MM.1S (cell line): ENCODE data around the gene SHC4.

Source experiments
- DNase-seq: peaks from one replicate; pipeline ENCODE4 v3.0.0-alpha.2; 2015
- H2AFZ ChIP-seq: fragments of 300-600 bp; sonication (generic); 2 replicates; pipeline ENCODE4 v1.6.0; 2016; ENCODE audit warnings: antibody characterized with exemption, low read length
- H3F3A ChIP-seq: fragments of 300-600 bp; sonication (generic); 2 replicates; pipeline ENCODE4 v1.6.1; 2016; ENCODE audit warnings: mild to moderate bottlenecking, antibody characterized with exemption, low read length, moderate library complexity, mixed read lengths; ENCODE audit not compliant: insufficient read depth
- H3K27ac ChIP-seq: fragments of 300-600 bp; sonication (generic); 2 replicates; pipeline ENCODE4 v1.5.1; 2016; ENCODE audit warnings: mild to moderate bottlenecking, low read length
- H3K27me3 ChIP-seq: fragments of 300-600 bp; sonication (generic); replicated peaks from 2 replicates; pipeline ENCODE4 v1.6.0; 2016; ENCODE audit warnings: low read length; ENCODE audit not compliant: insufficient read depth
- H3K36me3 ChIP-seq: fragments of 300-600 bp; sonication (generic); replicated peaks from 2 replicates; pipeline ENCODE4 v1.6.1; 2016; ENCODE audit warnings: mild to moderate bottlenecking, low read length, mixed read lengths; ENCODE audit not compliant: insufficient read depth
- H3K4me1 ChIP-seq: fragments of 300-600 bp; sonication (generic); 2 replicates; pipeline ENCODE4 v1.6.1; 2016; ENCODE audit warnings: low read length, mixed read lengths
- H3K4me2 ChIP-seq: fragments of 300-600 bp; sonication (generic); 2 replicates; pipeline ENCODE4 v1.6.0; 2016; ENCODE audit warnings: low read depth, low read length
- H3K4me3 ChIP-seq: fragments of 300-600 bp; sonication (generic); 2 replicates; pipeline ENCODE4 v1.5.1; 2016; ENCODE audit warnings: low read length, mixed read lengths
- H3K79me2 ChIP-seq: fragments of 300-600 bp; sonication (generic); 2 replicates; pipeline ENCODE4 v1.6.1; 2016; ENCODE audit warnings: mixed run types, low read length, mixed read lengths
- H3K9ac ChIP-seq: fragments of 300-600 bp; sonication (generic); 2 replicates; pipeline ENCODE4 v1.6.1; 2016; ENCODE audit warnings: low read length, mixed read lengths
- H3K9me2 ChIP-seq: fragments of 300-600 bp; sonication (generic); replicated peaks from 2 replicates; pipeline ENCODE4 v1.6.1; 2016; ENCODE audit warnings: mild to moderate bottlenecking, low read length, mixed read lengths; ENCODE audit not compliant: insufficient read depth
- H3K9me3 ChIP-seq: fragments of 300-600 bp; sonication (generic); replicated peaks from 2 replicates; pipeline ENCODE4 v1.6.1; 2016; ENCODE audit warnings: mild to moderate bottlenecking, low read length, mixed read lengths; ENCODE audit not compliant: insufficient read depth
- H4K20me1 ChIP-seq: fragments of 300-600 bp; sonication (generic); 2 replicates; pipeline ENCODE4 v1.6.1; 2016; ENCODE audit warnings: mild to moderate bottlenecking, low read length, moderate library complexity, mixed read lengths; ENCODE audit not compliant: insufficient read depth
- CTCF ChIP-seq: fragments of 300-600 bp; sonication (generic); IDR thresholded peaks from 2 replicates; pipeline ENCODE4 v1.5.1; 2016; ENCODE audit warnings: antibody characterized with exemption, low read length, mixed read lengths
- EZH2 ChIP-seq: fragments of 300-600 bp; sonication (generic); optimal IDR thresholded peaks from 2 replicates; pipeline ENCODE3; 2017; ENCODE audit warnings: low read depth, mild to moderate bottlenecking, antibody characterized with exemption, low read length, mixed read lengths
- EZH2phosphoT487 ChIP-seq: fragments of 300-600 bp; sonication (generic); IDR thresholded peaks from 2 replicates; pipeline ENCODE4 v1.6.1; 2018; ENCODE audit warnings: antibody characterized with exemption, low read length

The SHC4 gene

DNA sequence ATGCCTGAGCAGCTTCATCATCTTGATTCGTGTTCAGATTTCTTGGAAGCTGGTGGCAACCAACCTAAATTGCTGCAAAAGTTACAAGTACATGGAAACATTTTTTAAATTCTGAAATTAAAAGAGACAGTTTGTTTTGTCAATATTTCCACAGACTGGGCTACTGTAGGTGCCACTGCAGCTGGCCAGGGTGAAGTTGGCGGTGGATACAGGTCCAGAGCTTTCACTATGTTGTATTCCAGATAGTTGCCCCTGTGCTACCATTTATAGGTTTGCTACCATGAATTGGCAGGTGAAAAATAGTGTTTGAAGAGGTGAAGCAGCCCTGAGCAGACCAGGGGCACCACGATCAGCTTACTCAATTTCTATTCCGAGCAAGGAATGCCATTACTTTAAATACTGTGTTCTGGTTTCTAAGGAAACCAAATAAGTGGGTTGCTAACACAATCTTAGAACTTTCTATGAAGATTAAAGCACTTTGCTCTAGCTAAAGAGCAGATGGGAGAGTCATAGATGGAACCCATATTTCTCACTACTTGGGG, 21.2 kb upstream of the SHC4 start:
- no peak overlapping the region for H3K4me3 ChIP-seq
- H3F3A ChIP-seq, result no peaks in the 10 kb centered on the region
- TF ChIP-seq EZH2phosphoT487, result no peak
- TF ChIP-seq CTCF, result no peak
- no peak for TF ChIP-seq EZH2
- H2AFZ ChIP-seq, result no peak overlapping the region
- H3K9me3 ChIP-seq, result no peaks in the 10 kb centered on the region
- H3K79me2 ChIP-seq, result no peaks in the 10 kb centered on the region
- no peaks in the 10 kb centered on the region for H3K4me1 ChIP-seq
- no peaks in the 10 kb centered on the region for H3K36me3 ChIP-seq
- no peaks in the 10 kb centered on the region for H3K9me2 ChIP-seq
- no peak overlapping the region for H3K9ac ChIP-seq
- H4K20me1 ChIP-seq, result no peaks in the 10 kb centered on the region
- no peak for DNase-seq
- H3K4me2 ChIP-seq, result no peak overlapping the region
- H3K27me3 ChIP-seq, result no peaks in the 10 kb centered on the region
- H3K27ac ChIP-seq, result no peak overlapping the region

DNA sequence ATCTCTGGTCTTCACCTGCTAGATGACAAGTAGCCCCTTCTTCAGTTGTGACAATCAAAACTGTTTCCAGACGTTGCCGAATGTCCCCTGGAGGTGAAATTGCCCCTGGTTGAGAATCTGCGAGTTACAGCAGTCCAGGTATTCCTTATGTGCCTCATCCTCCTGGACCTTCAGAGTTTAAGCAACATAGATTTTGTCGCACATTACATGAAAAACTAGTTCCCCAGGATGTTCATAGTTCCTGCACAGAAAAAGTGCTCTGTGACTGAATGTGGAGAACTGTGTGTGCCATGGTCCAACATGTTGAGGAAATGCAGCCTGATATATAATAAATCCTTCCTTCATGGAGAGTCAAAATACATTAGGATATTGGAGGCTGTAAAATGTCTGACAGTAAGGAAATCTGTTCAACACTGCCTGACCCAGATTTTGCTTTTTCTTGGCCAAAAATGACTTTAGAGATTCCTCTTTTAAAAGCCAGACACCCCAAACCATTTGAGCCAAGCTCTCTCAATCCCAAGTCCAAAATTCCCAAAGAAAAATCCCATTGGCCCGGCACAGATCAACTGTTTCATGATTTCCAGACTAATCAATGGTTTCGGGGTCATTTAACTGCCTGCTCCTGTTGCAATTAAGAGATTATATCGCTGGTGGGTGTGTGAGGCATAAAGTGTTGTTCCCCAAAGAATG, 20.4 kb upstream of the SHC4 start:
- Histone ChIP-seq H3K9ac (no peak overlapping the region), H3K27ac (no peak overlapping the region), H4K20me1 (no peaks in the 10 kb centered on the region), H3K9me3 (no peaks in the 10 kb centered on the region), H3F3A (no peaks in the 10 kb centered on the region), H3K27me3 (no peaks in the 10 kb centered on the region), H2AFZ (no peak overlapping the region), H3K4me3 (no peak overlapping the region), H3K36me3 (no peaks in the 10 kb centered on the region), H3K4me1 (no peaks in the 10 kb centered on the region), H3K9me2 (no peaks in the 10 kb centered on the region), H3K79me2 (no peaks in the 10 kb centered on the region), H3K4me2 (no peak overlapping the region)
- no peak for DNase-seq
- TF ChIP-seq EZH2 (no peak), EZH2phosphoT487 (no peak), CTCF (no peak)

DNA sequence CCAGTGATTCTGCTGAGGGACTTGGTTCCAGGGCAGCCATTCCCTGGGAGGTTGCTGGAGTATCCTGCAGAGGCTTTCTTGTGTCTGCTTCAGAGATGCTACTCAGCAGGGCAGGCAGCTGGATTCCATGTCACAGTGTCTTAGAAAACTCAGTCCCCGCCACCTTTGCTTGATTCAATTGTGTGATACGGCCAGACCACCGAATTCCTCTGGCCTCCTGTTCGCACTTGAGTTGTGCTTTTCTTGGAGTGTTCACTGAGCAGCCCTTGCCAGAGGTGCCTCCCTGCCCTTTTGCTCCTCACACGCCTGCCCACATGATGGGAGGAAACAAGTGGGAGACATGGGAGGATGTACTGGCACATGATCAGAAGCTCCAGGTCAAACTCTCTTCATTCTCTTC, 19.6 kb upstream of the SHC4 start:
- Histone ChIP-seq H3K9me2 (no peaks in the 10 kb centered on the region), H3K27me3 (no peaks in the 10 kb centered on the region), H3K4me3 (no peak overlapping the region), H3K4me2 (no peak overlapping the region), H3K9me3 (no peaks in the 10 kb centered on the region), H3K36me3 (no peaks in the 10 kb centered on the region), H4K20me1 (no peaks in the 10 kb centered on the region), H3K27ac (no peak overlapping the region), H3F3A (no peaks in the 10 kb centered on the region), H3K4me1 (no peaks in the 10 kb centered on the region), H2AFZ (no peak overlapping the region), H3K9ac (no peak overlapping the region), H3K79me2 (no peaks in the 10 kb centered on the region)
- no peak for DNase-seq
- TF ChIP-seq EZH2, result no peak
- no peak for TF ChIP-seq EZH2phosphoT487
- no peak for TF ChIP-seq CTCF
